Heart right ventricle (tissue), 16 donors: ENCODE data around the gene PKDCC. TPM values are rescaled to one million over a fixed set of nuclear protein-coding genes. Genes with fewer than 3 reads are reported as not detected.

Experiments used
- ATAC-seq, 8 donors: fragments of 200-7000 bp; cut with Tn5 transposase; one replicate each; pipeline ENCODE4 v1.9.1; 2020; ENCODE audit warnings: mild to moderate bottlenecking in 8 of 8, moderate library complexity in 8 of 8, moderate number of reproducible peaks in 1 of 8
- DNase-seq, 2 donors: peaks; one replicate each; pipeline ENCODE4 v3.0.0-alpha.2; 2020
- H3K27ac ChIP-seq, 10 donors: fragments of 200-600 bp; sonication (generic) in 2 of 10; one replicate each; pipeline versions ENCODE4 v1.5.0 to v1.8.0; 2020 to 2022; ENCODE audit warnings: mild to moderate bottlenecking in 3 of 10
- H3K27me3 ChIP-seq, 7 donors: fragments of 200-600 bp; one replicate each; pipeline ENCODE4 v1.8.0; 2021 to 2022; ENCODE audit warnings: mild to moderate bottlenecking in 2 of 7
- H3K36me3 ChIP-seq, 9 donors: fragments of 200-600 bp; sonication (generic) in 1 of 9; one replicate each; pipeline versions ENCODE4 v1.5.0 to v1.8.0; 2020 to 2022; ENCODE audit warnings: mild to moderate bottlenecking in 2 of 9
- H3K4me1 ChIP-seq, 9 donors: fragments of 200-600 bp; sonication (generic) in 1 of 9; one replicate each; pipeline versions ENCODE4 v1.5.0 to v1.8.0; 2020 to 2022; ENCODE audit warnings: mild to moderate bottlenecking in 4 of 9
- H3K4me3 ChIP-seq, 10 donors: fragments of 200-600 bp; sonication (generic) in 2 of 10; one replicate each; pipeline versions ENCODE4 v1.5.0 to v1.8.0; 2020 to 2022; ENCODE audit warnings: mild to moderate bottlenecking in 7 of 10, moderate library complexity in 2 of 10
- H3K9me3 ChIP-seq, 11 donors: fragments of 200-600 bp in 10 of 11; sonication (generic) in 2 of 11; one replicate each; pipeline versions ENCODE4 v1.5.0 to v1.8.0; 2013 to 2022; ENCODE audit warnings: mild to moderate bottlenecking in 2 of 11, control low read depth in 1 of 11, moderate library complexity in 1 of 11
- WGBS, 2 donors: extraction: QIAGEN DNeasy Blood & Tissue Kit; methylation state at CpG; one replicate each; pipeline ENCODE4 v1.1.7; 2013; ENCODE audit warnings: inconsistent platforms in 1 of 2; 5-methylcytosine and 5-hydroxymethylcytosine counted together
- intact Hi-C, 10 donors: fragments of 100-400 bp; cut with DNase I; formaldehyde crosslinking; loops; one replicate each; pipeline versions ENCODE4 v1.11.1 to v1.14.2; 2022
- polyA plus RNA-seq, 2 donors: library from polyadenylated mRNA; stranded (reverse); fragments of 200-250 nt; gene quantifications; one replicate each; pipeline ENCODE4 v1.2.3, GENCODE V29; 2013
- total RNA-seq, 10 donors: library from RNA; stranded (reverse); fragmentation: NEBNext Ultra II Directional in 3 of 10; extraction: Animal tissue kit (Norgen Biotek cat#: 25700) in 3 of 10; gene quantifications; one replicate each; pipeline versions ENCODE4 v1.2.1 to v1.2.4, GENCODE V29; 2021 to 2023
- TF ChIP-seq, protein P1 (sequence below), 9 donors: fragments of 200-600 bp; sonication (generic) in 2 of 9; IDR thresholded peaks; one replicate each; pipeline versions ENCODE4 v1.5.0 to v1.8.0; 2021 to 2022; ENCODE audit warnings: antibody characterized with exemption in 9 of 9, mild to moderate bottlenecking in 5 of 9, moderate library complexity in 1 of 9
- donor health status: Arrhythmogenic right ventricular cardiomyopathy.
- donor health status: ischemic (EF 13 %, LVEDD 7.1; RV severe dilation, severe dysfunction).
- donor health status: healthy with polysubstance abuse.
- donor health status: DM: no; HTN: yes; CAD: no.
- donor health status: DM: no; HTN: no; CAD: no.
- donor health status: ischemic (EF 25% LVEDD 6.9; RV normal size, moderate dysfunction).
- donor health status: ischemic (EF 25% LVEDD 5.7; RV mildly dilated, moderate dysfunction).
- donor health status: healthy.
- donor health status: DM: yes; HTN: yes; CAD: no.
- donor health status: Ischemic cardiomyopathy.
- donor health status: ischemic (EF 35%, LVEDD 5.7; RV mildly dilated, moderate dysfunction).
- donor health status: nonischemic (EF 11% LVEDD 7.7; RV severe dilation, severe dysfunction).
- donor health status: DM: yes; HTN: yes; CAD: no.
- donor health status: PGD.
- donor health status: ischemic (EF 29% LVEDD 5.4; RV normal size, mild dysfunction).
- donor health status: nonischemic (EF 23%, LVEDD 6.1; RV moderate dilation, normal function).

The PKDCC gene
- total and polyA plus RNA-seq, 12 donors: 25.1 to 263 (median 51.4) TPM

- intact Hi-C loops: loop anchor here in 5 of 10 donors (5.0 kb wide), 3 partner anchors 106 to 126 kb away; no protein-coding TSS in a partner anchor
- H3K27me3 ChIP-seq: peaks cover 0 to 16% (median 0%) of the 10 kb centered on the region in 7 donors
- ATAC-seq: no peak
- peaks cover 0 to 53% (median 21%) of the 10 kb centered on the region in 9 donors for H3K36me3 ChIP-seq
- H3K4me1 ChIP-seq: peaks cover 28 to 90% (median 63%) of the 10 kb centered on the region in 9 donors
- H3K27ac ChIP-seq: peak overlapping the region; percentile 81 to 94 (median 91)
- 30 to 40% methylated on average over 6 of the region's 6 CpGs for WGBS, 2 donors
- DNase-seq: no peak
- TF ChIP-seq, protein P1, sequence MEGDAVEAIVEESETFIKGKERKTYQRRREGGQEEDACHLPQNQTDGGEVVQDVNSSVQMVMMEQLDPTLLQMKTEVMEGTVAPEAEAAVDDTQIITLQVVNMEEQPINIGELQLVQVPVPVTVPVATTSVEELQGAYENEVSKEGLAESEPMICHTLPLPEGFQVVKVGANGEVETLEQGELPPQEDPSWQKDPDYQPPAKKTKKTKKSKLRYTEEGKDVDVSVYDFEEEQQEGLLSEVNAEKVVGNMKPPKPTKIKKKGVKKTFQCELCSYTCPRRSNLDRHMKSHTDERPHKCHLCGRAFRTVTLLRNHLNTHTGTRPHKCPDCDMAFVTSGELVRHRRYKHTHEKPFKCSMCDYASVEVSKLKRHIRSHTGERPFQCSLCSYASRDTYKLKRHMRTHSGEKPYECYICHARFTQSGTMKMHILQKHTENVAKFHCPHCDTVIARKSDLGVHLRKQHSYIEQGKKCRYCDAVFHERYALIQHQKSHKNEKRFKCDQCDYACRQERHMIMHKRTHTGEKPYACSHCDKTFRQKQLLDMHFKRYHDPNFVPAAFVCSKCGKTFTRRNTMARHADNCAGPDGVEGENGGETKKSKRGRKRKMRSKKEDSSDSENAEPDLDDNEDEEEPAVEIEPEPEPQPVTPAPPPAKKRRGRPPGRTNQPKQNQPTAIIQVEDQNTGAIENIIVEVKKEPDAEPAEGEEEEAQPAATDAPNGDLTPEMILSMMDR (IDR thresholded peaks at IDR 0.05): no peak
- H3K4me3 ChIP-seq: peak overlapping the region in 4 of 10 donors; percentile 3 to 87 (median 52)
- no peaks in the 10 kb centered on the region for H3K9me3 ChIP-seq
Observed at GRCh38 chr2:42053482-42053790, 5.6 kb downstream of the PKDCC start.

GRCh38 chr2:42053791-42054701, 6.2 kb downstream of the PKDCC start:
- ATAC-seq (peak; percentile 49 to 89 (median 75)), DNase-seq (peak; percentile 56 to 73)
- TF ChIP-seq, protein P1 (IDR thresholded peaks at IDR 0.05): no peak
- Histone ChIP-seq H3K27ac (peak overlapping the region; percentile 81 to 94 (median 91)), H3K27me3 (peaks cover 0 to 10% (median 0%) of the 10 kb centered on the region in 7 donors), H3K9me3 (no peaks in the 10 kb centered on the region), H3K36me3 (peaks cover 0 to 59% (median 27%) of the 10 kb centered on the region in 9 donors), H3K4me1 (peaks cover 28 to 87% (median 60%) of the 10 kb centered on the region in 9 donors), H3K4me3 (peak overlapping the region in 2 of 10 donors; percentile 3 to 87)
- 33 to 34% methylated on average over 24 of the region's 24 CpGs for WGBS, 2 donors
- intact Hi-C loops: loop anchor here in 5 of 10 donors (5.0 kb wide), 3 partner anchors 107 to 127 kb away; no protein-coding TSS in a partner anchor

DNA sequence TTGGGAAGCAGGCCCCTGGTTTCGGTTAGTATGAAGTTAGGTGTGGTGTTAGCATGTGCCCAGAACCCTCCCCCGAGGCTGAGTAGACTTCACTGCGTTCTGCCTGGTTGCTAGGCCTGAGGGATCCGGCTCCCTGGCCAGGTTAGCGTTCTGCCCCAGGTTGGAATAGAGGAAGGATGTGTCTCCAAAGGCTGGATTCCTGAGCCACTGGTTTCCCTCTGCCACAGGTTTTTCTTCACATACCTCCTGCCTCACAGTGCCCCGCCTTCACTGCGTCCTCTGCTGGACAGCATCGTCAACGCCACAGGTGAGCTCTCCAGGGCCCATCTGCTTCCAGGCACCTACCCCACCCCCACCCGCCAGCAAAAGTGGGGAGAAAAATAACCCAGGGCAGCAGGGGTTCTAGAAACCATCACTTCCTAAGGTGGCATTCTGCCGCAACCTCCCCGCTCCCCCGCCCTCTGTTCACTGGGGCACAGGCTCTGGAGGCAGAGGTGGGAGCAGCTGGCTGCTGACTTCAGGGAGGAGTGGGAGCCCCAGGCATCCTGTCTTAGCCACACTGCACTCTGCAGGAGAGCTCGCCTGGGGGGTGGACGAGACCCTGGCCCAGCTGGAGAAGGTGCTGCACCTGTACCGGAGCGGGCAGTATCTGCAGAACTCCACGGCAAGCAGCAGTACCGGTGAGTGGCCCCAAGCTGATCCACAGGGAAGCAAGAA, 7.1 kb downstream of the PKDCC start:
- Histone ChIP-seq H3K4me1 (peaks cover 28 to 87% (median 67%) of the 10 kb centered on the region in 9 donors), H3K27me3 (peaks cover 0 to 2% (median 0%) of the 10 kb centered on the region in 7 donors), H3K9me3 (no peaks in the 10 kb centered on the region), H3K36me3 (peaks cover 0 to 68% (median 36%) of the 10 kb centered on the region in 9 donors), H3K4me3 (no peak overlapping the region), H3K27ac (peak overlapping the region; percentile 81 to 94 (median 91))
- intact Hi-C loops: loop anchor here in 5 of 10 donors (5.0 kb wide), 3 partner anchors 108 to 128 kb away; no protein-coding TSS in a partner anchor
- WGBS, 2 donors: 79 to 80% methylated on average over 19 of the region's 19 CpGs
- no peak for DNase-seq
- TF ChIP-seq, protein P1 (IDR thresholded peaks at IDR 0.05): peak in 4 of 9 donors; percentile 13 to 33 (median 18)
- ATAC-seq: peak in 1 of 8 donors; percentile 2
